Measurements from ENCODE around the gene AP2A1.

GRCh38 chr19:49850221-49850486 lies 83.4 kb downstream of the AP2A1 start:
- TF ChIP-seq TCF4 (CRISPR knock-in tag; IDR thresholded peaks at IDR 0.05; ENCODE audit: borderline replicate concordance) (no peak), ISL1 (CRISPR knock-in tag; IDR thresholded peaks at IDR 0.05) (no peak), CREB5 (CRISPR knock-in tag; IDR thresholded peaks at IDR 0.05; ENCODE audit: low read depth) (no peak)

Measured in SK-N-SH treated with all-trans-retinoic acid at 6 μM for 48 hours (cell line).